Coronary artery (tissue), 2 donors: Measurements from ENCODE around the gene SCN2B.

ENCODE experiments used
- DNase-seq: peaks from one replicate; pipeline ENCODE4 v3.0.0-alpha.2; 2017; ENCODE audit warnings: low spot score
- H3K27ac ChIP-seq, 2 donors: fragments of 200-600 bp; sonication (generic); one replicate each; pipeline ENCODE4 v1.5.1; 2016 to 2019
- H3K4me3 ChIP-seq: fragments of 200-600 bp; sonication (generic); 2 replicates; pipeline ENCODE4 v1.5.1; 2016; ENCODE audit warnings: mild to moderate bottlenecking, moderate library complexity
- CTCF ChIP-seq: fragments of 200-600 bp; sonication (generic); IDR thresholded peaks from one replicate; pipeline ENCODE4 v1.5.1; 2019; ENCODE audit warnings: antibody characterized with exemption

Gene SCN2B

GRCh38 chr11:118161786-118162185 is 14.7 kb downstream of the SCN2B start:
- no peak for DNase-seq
- H3K27ac ChIP-seq = no peak overlapping the region
- no peak overlapping the region for H3K4me3 ChIP-seq
- no peak for TF ChIP-seq CTCF

- Histone ChIP-seq H3K4me3 (no peak overlapping the region), H3K27ac (no peak overlapping the region)
- no peak for DNase-seq
- no peak for TF ChIP-seq CTCF
These were observed 19.1 kb downstream of the SCN2B start for GRCh38 chr11:118157186-118157895.

- Histone ChIP-seq H3K4me3 (no peak overlapping the region), H3K27ac (no peak overlapping the region)
- no peak for DNase-seq
- TF ChIP-seq CTCF = no peak
These were observed 19.8 kb downstream of the SCN2B start for GRCh38 chr11:118156531-118157185.

- no peak for DNase-seq
- Histone ChIP-seq H3K4me3 (no peak overlapping the region), H3K27ac (no peak overlapping the region)
- TF ChIP-seq CTCF = no peak
These were observed 20.5 kb downstream of the SCN2B start for GRCh38 chr11:118155776-118156530.

GRCh38 chr11:118154641-118155040 is 21.8 kb downstream of the SCN2B start:
- DNase-seq = no peak
- no peak for TF ChIP-seq CTCF
- no peak overlapping the region for H3K4me3 ChIP-seq

GRCh38 chr11:118153976-118154375 is 22.5 kb downstream of the SCN2B start:
- no peak for DNase-seq
- no peak overlapping the region for H3K4me3 ChIP-seq
- no peak overlapping the region for H3K27ac ChIP-seq
- TF ChIP-seq CTCF = no peak

More at GRCh38 chr11:118154641-118155040, 21.8 kb downstream of the SCN2B start:
- no peak overlapping the region for H3K27ac ChIP-seq
